SJCRH30 (cell line): Measurements from ENCODE around the gene CD69. TPM values are rescaled to one million over a fixed set of nuclear protein-coding genes. Genes with fewer than 3 reads are reported as not detected.

Source experiments
- DNase-seq, 2 experiments: peaks; one replicate each; pipeline ENCODE4 v3.0.0-alpha.2; 2015 to 2020
- H3K27ac ChIP-seq: fragments of 250-450 bp; sonication (Bioruptor Pico); 2 replicates; pipeline ENCODE4 v1.5.1; 2020; ENCODE audit warnings: mild to moderate bottlenecking, moderate library complexity
- H3K27me3 ChIP-seq: fragments of 250-450 bp; sonication (Bioruptor Pico); 2 replicates; pipeline ENCODE4 v1.5.1; 2020; ENCODE audit warnings: mild to moderate bottlenecking, moderate library complexity
- H3K36me3 ChIP-seq: fragments of 250-450 bp; sonication (Bioruptor Pico); 2 replicates; pipeline ENCODE4 v1.5.1; 2020; ENCODE audit warnings: mild to moderate bottlenecking, moderate library complexity
- H3K4me1 ChIP-seq: fragments of 250-450 bp; sonication (Bioruptor Pico); 2 replicates; pipeline ENCODE4 v1.5.1; 2020; ENCODE audit warnings: mild to moderate bottlenecking, moderate library complexity
- H3K4me3 ChIP-seq: fragments of 250-450 bp; sonication (Bioruptor Pico); 2 replicates; pipeline ENCODE4 v1.5.1; 2020; ENCODE audit warnings: mild to moderate bottlenecking, moderate library complexity
- H3K9me3 ChIP-seq: fragments of 250-450 bp; sonication (Bioruptor Pico); replicated peaks from 2 replicates; pipeline ENCODE4 v1.5.1; 2020; ENCODE audit warnings: mild to moderate bottlenecking, moderate library complexity
- total RNA-seq: library from RNA; depleted of rRNA; stranded (reverse); fragments of >200 nt; shearing (Covaris generic); gene quantifications from 2 replicates; pipeline ENCODE4 v1.2.3, GENCODE V29; 2014

The CD69 gene
- total RNA-seq, 1 experiment from 2014 or later = not detected

GRCh38 chr12:9792185-9792900 lies 31.6 kb upstream of the CD69 start:
- DNase-seq = no peak
- Histone ChIP-seq H3K4me3 (no peak overlapping the region), H3K27ac (no peak overlapping the region), H3K36me3 (no peaks in the 10 kb centered on the region), H3K4me1 (no peaks in the 10 kb centered on the region; the same call in 1 of the 2 replicates), H3K27me3 (no peaks in the 10 kb centered on the region; the same call in 1 of the 2 replicates), H3K9me3 (no peaks in the 10 kb centered on the region)

DNA sequence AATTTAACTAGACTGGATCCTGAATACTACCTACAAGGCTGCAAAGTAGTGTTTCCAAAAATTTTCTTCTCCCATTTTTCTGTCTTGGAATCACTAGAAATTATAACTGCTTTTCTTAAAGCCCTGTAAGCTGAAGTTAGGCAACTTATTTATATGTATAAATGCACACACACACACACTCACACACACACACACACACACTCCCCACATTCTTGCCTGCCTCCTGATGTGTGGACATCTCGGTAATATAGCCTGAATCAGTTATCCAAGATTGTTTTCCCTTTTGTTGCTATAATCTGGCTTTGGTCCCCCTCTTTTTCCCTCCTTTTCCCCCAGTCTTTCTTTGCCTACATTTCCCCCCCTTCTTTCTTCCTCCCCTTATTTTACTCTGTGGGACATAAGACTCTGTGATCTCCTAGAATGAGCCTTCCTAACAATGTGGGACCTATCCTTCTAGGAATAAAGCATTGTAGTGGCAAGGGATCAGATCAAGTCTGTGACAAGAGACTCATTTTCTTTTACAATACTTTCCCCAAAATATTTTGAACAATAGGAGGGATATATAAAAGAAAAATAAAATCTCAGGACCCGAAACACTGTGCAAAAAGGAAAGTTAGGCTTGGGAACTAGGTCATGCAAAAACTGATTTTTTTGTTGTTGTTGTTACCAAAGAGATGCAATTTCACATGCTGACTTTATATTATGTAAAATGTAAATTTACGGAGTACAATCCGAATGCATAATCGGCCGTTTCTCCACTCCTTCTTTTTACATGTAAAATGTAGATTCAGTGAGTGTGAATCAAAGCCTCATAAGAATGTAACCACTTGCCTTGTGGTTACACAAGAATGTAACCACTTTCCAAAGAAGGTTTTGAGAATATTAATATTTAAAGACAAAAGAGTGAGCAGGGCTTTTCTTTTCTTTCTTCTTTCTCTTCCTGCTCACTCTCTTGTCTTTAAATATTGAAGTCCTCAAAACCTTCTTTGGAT lies 26.3 kb upstream of the CD69 start:
- H3K27me3 ChIP-seq = no peaks in the 10 kb centered on the region
- no peak for DNase-seq
- no peaks in the 10 kb centered on the region for H3K36me3 ChIP-seq
- no peak overlapping the region for H3K27ac ChIP-seq
- H3K4me3 ChIP-seq = no peak overlapping the region
- no peaks in the 10 kb centered on the region for H3K4me1 ChIP-seq
- no peaks in the 10 kb centered on the region for H3K9me3 ChIP-seq

GRCh38 chr12:9784816-9785215 lies 24.1 kb upstream of the CD69 start:
- Histone ChIP-seq H3K4me3 (no peak overlapping the region), H3K27ac (no peak overlapping the region), H3K9me3 (no peaks in the 10 kb centered on the region), H3K36me3 (no peaks in the 10 kb centered on the region), H3K4me1 (no peaks in the 10 kb centered on the region), H3K27me3 (no peaks in the 10 kb centered on the region)
- DNase-seq = no peak

DNA sequence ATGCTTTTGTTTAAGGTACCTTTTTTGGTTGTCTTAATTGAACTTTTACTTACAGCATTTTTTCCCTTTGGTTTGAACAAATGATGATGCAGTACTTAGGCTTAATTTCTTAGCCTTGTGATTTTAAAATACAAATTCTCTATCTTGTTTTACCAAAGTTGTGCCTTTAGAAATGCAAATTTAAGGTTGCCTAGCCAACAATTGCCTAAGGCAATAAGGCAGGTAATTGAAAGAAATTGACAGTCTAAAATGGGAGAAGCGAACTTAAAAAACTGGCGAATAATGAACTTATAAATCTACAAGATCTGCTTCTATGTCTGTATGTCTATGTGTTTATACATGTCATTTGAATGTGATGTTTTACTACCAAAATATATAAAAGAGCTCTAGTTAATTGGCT lies 23.6 kb upstream of the CD69 start:
- Histone ChIP-seq H3K9me3 (no peaks in the 10 kb centered on the region), H3K4me1 (no peaks in the 10 kb centered on the region), H3K27me3 (no peaks in the 10 kb centered on the region), H3K4me3 (no peak overlapping the region), H3K27ac (no peak overlapping the region), H3K36me3 (no peaks in the 10 kb centered on the region)
- DNase-seq = no peak

DNA sequence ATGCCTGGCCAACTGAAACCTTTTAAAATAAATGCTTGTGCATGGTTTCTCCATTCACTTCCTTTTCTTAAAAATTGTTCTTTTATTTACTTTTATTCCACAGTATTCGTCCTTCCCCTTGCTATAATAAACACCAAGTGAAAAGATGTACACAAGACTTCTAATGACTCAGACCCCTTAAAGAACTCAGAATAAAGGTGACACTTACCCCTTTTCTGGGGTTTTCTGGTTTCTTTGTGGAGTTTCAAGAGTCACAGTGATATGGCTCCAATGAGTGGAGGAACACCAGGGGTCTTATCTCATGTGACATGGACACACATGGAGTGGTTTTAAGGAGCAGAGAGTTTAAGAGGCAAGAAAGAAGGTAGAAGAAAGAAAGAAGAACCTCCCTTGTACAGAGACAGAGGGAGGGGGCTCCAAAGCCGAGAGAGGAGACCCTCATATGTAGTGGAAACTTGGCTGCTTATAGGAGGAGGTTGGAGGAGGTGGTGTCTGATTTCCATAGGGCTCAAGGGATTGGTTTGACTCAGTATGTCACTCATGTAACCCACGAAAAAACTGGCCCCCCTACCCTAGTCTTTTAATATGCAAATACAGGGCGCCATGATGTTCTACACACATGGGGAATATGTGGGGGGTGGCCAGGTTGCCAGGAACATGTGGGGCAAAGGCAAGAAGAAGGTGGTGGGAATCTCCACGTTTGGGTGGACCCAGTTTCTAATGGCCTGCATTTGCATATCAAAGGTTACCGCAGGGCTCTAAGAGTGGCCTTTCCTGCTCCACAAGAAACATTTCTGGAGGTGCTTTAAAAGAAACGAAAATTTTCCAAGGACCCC lies 22.1 kb upstream of the CD69 start:
- Histone ChIP-seq H3K4me1 (no peaks in the 10 kb centered on the region), H3K36me3 (no peaks in the 10 kb centered on the region), H3K27me3 (no peaks in the 10 kb centered on the region), H3K4me3 (no peak overlapping the region), H3K9me3 (no peaks in the 10 kb centered on the region), H3K27ac (no peak overlapping the region)
- no peak for DNase-seq

DNA sequence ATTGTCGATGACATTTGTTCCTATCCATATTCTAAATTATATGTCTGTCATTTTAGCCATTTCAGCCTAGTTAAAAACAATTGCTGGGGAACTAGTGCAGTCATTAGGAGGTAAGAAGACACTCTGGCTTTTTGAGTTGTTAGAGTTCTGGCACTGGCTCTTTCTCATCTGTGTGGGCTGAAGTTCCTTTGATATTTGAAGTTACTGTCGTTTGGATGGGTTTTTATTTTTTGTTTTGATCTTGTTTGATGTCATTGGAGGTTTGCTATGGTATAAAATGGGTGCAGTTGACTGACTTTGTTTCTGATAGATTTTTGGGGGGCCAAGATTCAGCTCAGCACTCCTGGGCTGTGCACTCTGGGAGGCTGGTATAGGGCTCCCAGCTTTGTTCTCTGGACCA lies 20.7 kb upstream of the CD69 start:
- no peak for DNase-seq
- Histone ChIP-seq H3K36me3 (no peaks in the 10 kb centered on the region), H3K27ac (no peak overlapping the region), H3K27me3 (no peaks in the 10 kb centered on the region), H3K4me3 (no peak overlapping the region), H3K9me3 (no peaks in the 10 kb centered on the region), H3K4me1 (no peaks in the 10 kb centered on the region)

GRCh38 chr12:9779209-9779608 lies 18.5 kb upstream of the CD69 start:
- H3K27ac ChIP-seq = no peak overlapping the region
- no peak for DNase-seq
- H3K27me3 ChIP-seq = no peaks in the 10 kb centered on the region
- H3K9me3 ChIP-seq = no peaks in the 10 kb centered on the region
- no peak overlapping the region for H3K4me3 ChIP-seq
- no peaks in the 10 kb centered on the region for H3K36me3 ChIP-seq
- H3K4me1 ChIP-seq = no peaks in the 10 kb centered on the region

- DNase-seq = no peak
- Histone ChIP-seq H3K36me3 (no peaks in the 10 kb centered on the region), H3K4me1 (no peaks in the 10 kb centered on the region), H3K27ac (no peak overlapping the region), H3K4me3 (no peak overlapping the region), H3K9me3 (no peaks in the 10 kb centered on the region), H3K27me3 (no peaks in the 10 kb centered on the region)
These were observed 16.1 kb upstream of the CD69 start for GRCh38 chr12:9776781-9777180.

GRCh38 chr12:9773216-9773877 lies 12.6 kb upstream of the CD69 start:
- no peaks in the 10 kb centered on the region for H3K9me3 ChIP-seq
- DNase-seq = no peak
- H3K27me3 ChIP-seq = no peaks in the 10 kb centered on the region
- H3K36me3 ChIP-seq = no peaks in the 10 kb centered on the region
- H3K4me1 ChIP-seq = no peaks in the 10 kb centered on the region
- no peak overlapping the region for H3K27ac ChIP-seq
- no peak overlapping the region for H3K4me3 ChIP-seq

DNA sequence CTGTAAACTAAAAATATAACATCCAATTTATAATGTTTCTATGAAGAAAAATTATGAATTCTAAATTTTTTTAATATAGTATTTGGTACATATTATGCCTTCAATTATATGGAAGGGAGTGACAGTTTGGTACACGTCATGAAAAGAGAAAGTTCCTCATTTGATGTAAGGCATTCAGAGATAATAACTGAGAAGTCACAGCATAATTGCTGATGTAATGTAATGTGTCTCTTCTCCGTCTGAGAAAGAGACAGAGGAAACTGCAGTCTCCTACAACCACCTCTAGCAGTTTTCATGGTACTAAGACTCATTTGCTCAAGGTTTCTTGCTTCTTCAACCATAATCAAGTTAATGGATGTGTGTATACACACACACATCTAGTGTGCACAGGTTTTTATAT lies 2.3 kb upstream of the CD69 start:
- Histone ChIP-seq H3K4me1 (no peaks in the 10 kb centered on the region), H3K9me3 (no peaks in the 10 kb centered on the region), H3K27ac (no peak overlapping the region), H3K36me3 (no peaks in the 10 kb centered on the region), H3K27me3 (no peaks in the 10 kb centered on the region), H3K4me3 (no peak overlapping the region)
- no peak for DNase-seq

- no peaks in the 10 kb centered on the region for H3K4me1 ChIP-seq
- H3K27me3 ChIP-seq = no peaks in the 10 kb centered on the region; the same call in 1 of the 2 replicates
- H3K4me3 ChIP-seq = no peak overlapping the region
- H3K27ac ChIP-seq = no peak overlapping the region
- DNase-seq = no peak
- no peaks in the 10 kb centered on the region for H3K9me3 ChIP-seq
- H3K36me3 ChIP-seq = no peaks in the 10 kb centered on the region
These were observed 1.7 kb upstream of the CD69 start for GRCh38 chr12:9762369-9762768.

DNA sequence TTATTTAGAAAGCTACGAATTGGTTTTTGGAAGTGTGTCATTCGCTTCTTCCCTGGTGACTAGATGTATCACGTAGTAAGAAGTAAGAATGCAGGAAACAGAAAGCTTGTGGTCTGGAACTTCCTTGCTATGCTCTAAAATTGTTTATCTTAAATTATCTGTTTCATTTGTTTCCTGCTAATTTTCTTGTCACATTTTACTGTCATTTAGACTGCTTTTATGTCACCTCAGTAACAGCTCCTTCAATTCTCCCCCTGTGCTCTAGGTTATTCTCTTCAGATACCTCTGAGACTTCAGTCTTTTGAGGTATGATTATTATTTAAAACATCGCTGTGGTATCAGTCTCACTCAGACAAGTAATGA lies 699 bp upstream of the CD69 start:
- Histone ChIP-seq H3K4me1 (no peaks in the 10 kb centered on the region), H3K36me3 (no peaks in the 10 kb centered on the region), H3K27me3 (no peaks in the 10 kb centered on the region; the same call in 1 of the 2 replicates), H3K4me3 (no peak overlapping the region), H3K9me3 (no peaks in the 10 kb centered on the region), H3K27ac (no peak overlapping the region)
- DNase-seq = no peak

- no peak overlapping the region for H3K27ac ChIP-seq
- no peaks in the 10 kb centered on the region for H3K4me1 ChIP-seq
- H3K4me3 ChIP-seq = no peak overlapping the region
- H3K36me3 ChIP-seq = no peaks in the 10 kb centered on the region
- DNase-seq = no peak
- no peaks in the 10 kb centered on the region for H3K9me3 ChIP-seq
- no peaks in the 10 kb centered on the region; the same call in 1 of the 2 replicates for H3K27me3 ChIP-seq
These were observed 581 bp downstream of the CD69 start for GRCh38 chr12:9760120-9760519.

DNA sequence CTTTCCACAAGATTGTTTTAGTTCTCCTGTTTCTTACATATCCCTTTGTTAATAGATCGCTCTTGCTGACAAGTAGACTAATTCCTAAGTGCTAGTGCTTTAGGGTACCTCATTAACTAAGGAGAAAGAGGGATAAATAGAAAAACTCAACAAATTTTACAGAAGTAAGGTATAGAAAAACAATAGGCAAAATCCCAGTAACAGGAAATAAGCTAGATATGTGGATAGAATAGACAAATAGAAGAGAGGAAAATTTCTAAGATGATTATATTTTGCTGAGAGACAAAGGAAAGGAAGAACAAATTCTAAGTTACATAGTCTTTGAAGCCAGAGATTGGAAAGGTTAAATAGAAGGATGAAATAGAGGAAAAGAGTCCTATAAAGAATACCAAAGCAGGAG lies 1.0 kb downstream of the CD69 start:
- Histone ChIP-seq H3K36me3 (no peaks in the 10 kb centered on the region), H3K4me1 (no peaks in the 10 kb centered on the region), H3K9me3 (no peaks in the 10 kb centered on the region), H3K4me3 (no peak overlapping the region), H3K27ac (no peak overlapping the region), H3K27me3 (no peaks in the 10 kb centered on the region; the same call in 1 of the 2 replicates)
- DNase-seq = no peak
